Measurements from ENCODE around the gene ERVFRD-1.

GRCh38 chr6:11062083-11062482 lies 49.4 kb downstream of the ERVFRD-1 start:
- no peak for TF ChIP-seq CTCF (IDR thresholded peaks at IDR 0.05; ENCODE audit: poor library complexity, severe bottlenecking)
- no peak for TF ChIP-seq EP300 (conservative IDR thresholded peaks at IDR 0.05; ENCODE audit: poor library complexity, severe bottlenecking)
- TF ChIP-seq EZH2 (IDR thresholded peaks at IDR 0.05; ENCODE audit: borderline replicate concordance, insufficient read depth, low read length, poor library complexity, severe bottlenecking), result no peak
- TF ChIP-seq SMC3 (conservative IDR thresholded peaks at IDR 0.05; ENCODE audit: poor library complexity), result no peak
- TF ChIP-seq POLR2AphosphoS5 (IDR thresholded peaks at IDR 0.05), result no peak
- TF ChIP-seq RAD21 (conservative IDR thresholded peaks at IDR 0.05), result no peak
- no peak for TF ChIP-seq REST (IDR thresholded peaks at IDR 0.05; ENCODE audit: borderline replicate concordance)
- no peak for TF ChIP-seq MXI1 (conservative IDR thresholded peaks at IDR 0.05; ENCODE audit: poor library complexity, severe bottlenecking)
- no peak for TF ChIP-seq TAF1 (IDR thresholded peaks at IDR 0.05; ENCODE audit: low read depth)
